PFSK-1 (cell line): ENCODE data around the gene MIB1.

ENCODE experiments used
- POLR2AphosphoS5 ChIP-seq: IDR thresholded peaks from 2 replicates; pipeline ENCODE4 v1.6.1; 2012; ENCODE audit warnings: low read depth, mild to moderate bottlenecking, control low read depth, low read length, moderate library complexity
- SIN3A ChIP-seq: IDR thresholded peaks from 2 replicates; pipeline ENCODE4 v1.6.1; 2012; ENCODE audit warnings: mild to moderate bottlenecking, low read length, moderate library complexity, borderline replicate concordance; ENCODE audit not compliant: insufficient read depth
- TF ChIP-seq, protein P1 (sequence below), 2 experiments: IDR thresholded peaks; 2 replicates each; pipeline versions ENCODE4 v1.6.1 to v1.8.0; 2011 to 2012; ENCODE audit warnings: low read depth in 2 of 2, low read length in 2 of 2, control low read depth in 1 of 2, inconsistent platforms in 1 of 2, mild to moderate bottlenecking in 1 of 2, moderate library complexity in 1 of 2; ENCODE audit not compliant: insufficient read depth in 1 of 2

DNA sequence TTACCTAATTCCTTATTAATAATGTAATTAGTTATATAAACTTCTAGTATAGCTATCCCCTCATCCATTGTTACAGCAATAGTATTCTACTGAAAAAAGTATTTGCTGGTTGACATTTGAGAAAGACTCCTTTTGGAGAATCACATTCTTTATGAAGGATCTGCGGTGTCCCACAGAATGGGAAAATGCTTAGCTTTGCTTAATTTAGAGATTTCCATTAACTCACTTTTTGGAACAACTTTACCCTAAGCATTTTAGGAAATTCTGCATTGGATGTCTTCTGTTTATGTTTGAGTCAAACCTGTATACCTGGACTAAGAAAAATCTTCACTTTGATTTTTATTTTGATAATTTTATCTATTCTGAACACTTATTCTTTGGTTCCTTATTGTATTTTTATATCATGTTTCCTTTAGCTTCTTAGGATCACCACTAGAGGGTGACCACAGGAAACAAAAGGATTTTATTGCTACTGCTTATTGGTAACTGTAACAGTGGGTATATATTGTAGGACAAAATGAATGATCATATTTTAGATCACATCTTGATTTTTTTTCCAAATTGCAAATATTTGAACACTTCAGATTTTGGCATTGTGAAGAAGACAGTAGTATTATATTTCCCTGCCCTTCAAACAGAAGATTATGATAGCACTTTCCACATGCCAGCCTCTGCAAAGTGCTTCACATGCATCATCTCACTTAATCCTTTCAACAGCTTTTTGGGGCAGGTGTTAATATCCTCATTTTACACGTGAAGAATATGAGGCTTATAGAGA lies 79.6 kb downstream of the MIB1 start:
- TF ChIP-seq POLR2AphosphoS5 = no peak
- TF ChIP-seq, protein P1, sequence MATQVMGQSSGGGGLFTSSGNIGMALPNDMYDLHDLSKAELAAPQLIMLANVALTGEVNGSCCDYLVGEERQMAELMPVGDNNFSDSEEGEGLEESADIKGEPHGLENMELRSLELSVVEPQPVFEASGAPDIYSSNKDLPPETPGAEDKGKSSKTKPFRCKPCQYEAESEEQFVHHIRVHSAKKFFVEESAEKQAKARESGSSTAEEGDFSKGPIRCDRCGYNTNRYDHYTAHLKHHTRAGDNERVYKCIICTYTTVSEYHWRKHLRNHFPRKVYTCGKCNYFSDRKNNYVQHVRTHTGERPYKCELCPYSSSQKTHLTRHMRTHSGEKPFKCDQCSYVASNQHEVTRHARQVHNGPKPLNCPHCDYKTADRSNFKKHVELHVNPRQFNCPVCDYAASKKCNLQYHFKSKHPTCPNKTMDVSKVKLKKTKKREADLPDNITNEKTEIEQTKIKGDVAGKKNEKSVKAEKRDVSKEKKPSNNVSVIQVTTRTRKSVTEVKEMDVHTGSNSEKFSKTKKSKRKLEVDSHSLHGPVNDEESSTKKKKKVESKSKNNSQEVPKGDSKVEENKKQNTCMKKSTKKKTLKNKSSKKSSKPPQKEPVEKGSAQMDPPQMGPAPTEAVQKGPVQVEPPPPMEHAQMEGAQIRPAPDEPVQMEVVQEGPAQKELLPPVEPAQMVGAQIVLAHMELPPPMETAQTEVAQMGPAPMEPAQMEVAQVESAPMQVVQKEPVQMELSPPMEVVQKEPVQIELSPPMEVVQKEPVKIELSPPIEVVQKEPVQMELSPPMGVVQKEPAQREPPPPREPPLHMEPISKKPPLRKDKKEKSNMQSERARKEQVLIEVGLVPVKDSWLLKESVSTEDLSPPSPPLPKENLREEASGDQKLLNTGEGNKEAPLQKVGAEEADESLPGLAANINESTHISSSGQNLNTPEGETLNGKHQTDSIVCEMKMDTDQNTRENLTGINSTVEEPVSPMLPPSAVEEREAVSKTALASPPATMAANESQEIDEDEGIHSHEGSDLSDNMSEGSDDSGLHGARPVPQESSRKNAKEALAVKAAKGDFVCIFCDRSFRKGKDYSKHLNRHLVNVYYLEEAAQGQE (IDR thresholded peaks at IDR 0.05; ENCODE audit: insufficient read depth in 1 of 2, low read depth in 2 of 2, low read length in 2 of 2) = no peak
- no peak for TF ChIP-seq SIN3A
